HG02870 (cell line): Measurements from ENCODE around the gene TCN1.

Source experiments
- ATAC-seq: cut with Tn5 transposase; IDR thresholded peaks from one replicate; pipeline ENCODE4 v1.9.1; 2021; ENCODE audit warnings: mild to moderate bottlenecking, moderate library complexity; ENCODE audit not compliant: unreplicated experiment

TCN1 gene

DNA sequence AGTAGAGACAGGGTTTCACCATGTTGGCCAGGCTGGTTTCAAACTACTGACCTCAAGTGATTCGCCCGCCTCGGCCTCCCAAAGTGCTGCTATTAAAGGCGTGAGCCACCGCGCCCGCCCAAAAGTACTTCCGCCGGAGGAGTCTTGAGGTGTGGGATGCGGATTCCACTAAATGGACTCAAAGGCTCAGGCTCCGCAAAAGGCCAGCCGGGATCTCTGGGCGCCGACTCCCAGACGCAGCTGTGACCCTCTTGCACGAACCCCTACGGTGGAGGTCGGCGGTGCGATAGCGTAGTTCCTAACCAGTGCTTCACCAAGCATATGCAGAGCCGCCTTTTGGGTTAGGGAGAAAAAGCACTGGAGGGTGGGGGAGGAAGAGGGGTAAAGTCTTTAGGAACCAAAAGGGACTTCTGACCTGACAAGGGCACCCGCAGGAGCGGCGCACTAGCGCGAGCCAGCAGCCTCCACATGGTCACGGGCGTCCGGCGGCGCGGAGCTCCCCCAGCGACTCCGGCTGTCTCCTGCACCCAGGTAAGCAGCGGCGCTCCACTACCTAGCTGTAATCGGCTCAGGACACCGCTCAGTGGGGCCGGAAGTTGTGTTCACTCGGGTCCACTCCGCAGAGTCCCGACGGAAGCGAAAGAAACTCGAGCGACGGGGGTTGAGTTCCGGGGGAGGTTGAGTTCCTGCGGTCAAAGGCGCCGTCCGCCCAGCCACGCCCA lies 55.9 kb downstream of the TCN1 start, which contains the start of gene MRPL16:
TSS of gene MRPL16 (minus strand) at position 590 of the 722 bp plus-strand sequence. CDS start at position 470, 120 bp downstream.
- ATAC-seq = peak; percentile 97

DNA sequence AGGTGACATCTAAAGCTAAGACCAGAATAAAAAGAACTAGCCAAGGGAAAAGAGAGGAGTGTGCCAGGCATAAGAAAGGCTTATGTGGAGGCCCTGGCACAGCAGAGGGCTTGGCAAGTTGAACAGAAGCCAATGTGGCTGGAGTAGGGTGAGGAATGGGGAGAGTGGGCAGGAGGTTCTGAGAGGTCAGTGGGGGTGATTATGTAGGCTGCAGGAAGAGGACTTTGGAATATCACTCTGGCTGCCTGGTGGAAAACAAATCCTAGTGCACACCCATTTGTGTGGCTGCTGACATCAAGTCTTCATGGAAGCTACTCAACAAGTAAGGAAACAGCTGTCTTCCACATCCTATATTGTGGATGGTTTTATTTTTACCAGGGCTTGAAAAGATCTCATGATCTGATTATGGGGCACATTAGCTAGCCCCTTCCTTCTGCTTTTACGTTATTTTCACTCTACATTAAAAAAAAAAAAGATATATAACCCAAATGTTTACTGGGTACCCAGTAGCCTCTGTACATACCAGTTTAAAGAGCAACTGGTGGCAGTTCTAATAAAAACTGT lies 59.2 kb downstream of the TCN1 start:
- ATAC-seq = no peak

GRCh38 chr11:59804061-59804460 lies 62.2 kb downstream of the TCN1 start:
- ATAC-seq = no peak
